KG1 (cell line): ENCODE data around the gene CRTAC1.
"Not testable (repeated sequence)": the region's sequence is repeated elsewhere in the genome, so short reads cannot be mapped to it uniquely, and the experiment has no call there.

ENCODE experiments used
- DNase-seq: peaks from one replicate; lab custom pipeline; 2025; lab: John Stamatoyannopoulos, UW

CRTAC1 gene

GRCh38 chr10:97869091-97870042 lies 161.1 kb downstream of the CRTAC1 start:
- peak; percentile 83 for DNase-seq

- DNase-seq = no peak
Measured at GRCh38 chr10:97868134-97868685, 162.2 kb downstream of the CRTAC1 start.

GRCh38 chr10:97867220-97867800 lies 163.1 kb downstream of the CRTAC1 start:
- DNase-seq = no peak

GRCh38 chr10:97866524-97867219 lies 163.7 kb downstream of the CRTAC1 start:
- no peak for DNase-seq

GRCh38 chr10:97865488-97865887 lies 164.9 kb downstream of the CRTAC1 start:
- DNase-seq = no peak

GRCh38 chr10:97863808-97864207 lies 166.6 kb downstream of the CRTAC1 start:
- DNase-seq = no peak

- DNase-seq = no peak
Measured at GRCh38 chr10:97861924-97862323, 168.5 kb downstream of the CRTAC1 start.

GRCh38 chr10:97861097-97861750 lies 169.2 kb downstream of the CRTAC1 start:
- no peak for DNase-seq

GRCh38 chr10:97858001-97858439 lies 172.4 kb downstream of the CRTAC1 start:
- DNase-seq = peak; percentile 28

GRCh38 chr10:97854743-97855142 lies 175.7 kb downstream of the CRTAC1 start:
- DNase-seq = no peak

GRCh38 chr10:97852840-97853405 lies 177.5 kb downstream of the CRTAC1 start:
- no peak for DNase-seq

GRCh38 chr10:97852277-97852676 lies 178.1 kb downstream of the CRTAC1 start:
- no peak for DNase-seq

GRCh38 chr10:97851341-97852001 lies 178.9 kb downstream of the CRTAC1 start:
- no peak for DNase-seq

- no peak for DNase-seq
Measured at GRCh38 chr10:97850446-97850845, 180.0 kb downstream of the CRTAC1 start.

- no peak for DNase-seq
Measured at GRCh38 chr10:97849687-97850402, 180.6 kb downstream of the CRTAC1 start, which contains the start of gene GOLGA7B. Gene GOLGA7B (plus strand): TSS chr10:97849843. CDS start chr10:97850304, 461 bp downstream.

- DNase-seq = no peak
Measured at GRCh38 chr10:97849103-97849686, 181.2 kb downstream of the CRTAC1 start.

- no peak for DNase-seq
Measured at GRCh38 chr10:97844678-97845077, 185.7 kb downstream of the CRTAC1 start.

- not testable (repeated sequence) for DNase-seq
Measured at GRCh38 chr10:97843972-97844371, 186.4 kb downstream of the CRTAC1 start.

- no peak for DNase-seq
Measured at GRCh38 chr10:97843281-97843671, 187.1 kb downstream of the CRTAC1 start.
